HCT116 (cell line): ENCODE data around the gene MAMSTR.

Source experiments
- CEBPB ChIP-seq: IDR thresholded peaks from 2 replicates; pipeline ENCODE4 v1.6.1; 2012; ENCODE audit warnings: low read depth
- CTCF ChIP-seq, 3 experiments: fragments of 200-600 bp in 1 of 3; sonication (generic) in 1 of 3; IDR thresholded peaks in 2 of 3; conservative IDR thresholded peaks in 1 of 3; 2 replicates each; pipeline ENCODE4 v1.5.1; 2012 to 2017; ENCODE audit warnings: low read depth in 2 of 3, low read length in 2 of 3, antibody characterized with exemption in 1 of 3, borderline replicate concordance in 1 of 3, control low read depth in 1 of 3, mild to moderate bottlenecking in 1 of 3, mixed read lengths in 1 of 3, mixed run types in 1 of 3, moderate library complexity in 1 of 3; ENCODE audit not compliant: insufficient read depth in 1 of 3
- ELF1 ChIP-seq: IDR thresholded peaks from 2 replicates; pipeline ENCODE4 v1.6.1; 2012; ENCODE audit warnings: low read depth, borderline replicate concordance
- EZH2 ChIP-seq: fragments of 200-600 bp; sonication (generic); IDR thresholded peaks from 2 replicates; pipeline ENCODE4 v1.6.1; 2017; ENCODE audit warnings: antibody characterized with exemption, mixed run types
- EZH2phosphoT487 ChIP-seq: fragments of 200-600 bp; IDR thresholded peaks from 2 replicates; pipeline ENCODE4 v1.6.1; 2018; ENCODE audit warnings: antibody characterized with exemption, borderline replicate concordance
- JUND ChIP-seq: IDR thresholded peaks from 2 replicates; pipeline ENCODE4 v1.6.1; 2012
- MAX ChIP-seq: IDR thresholded peaks from 2 replicates; pipeline ENCODE4 v1.6.1; 2012
- POLR2AphosphoS5 ChIP-seq: IDR thresholded peaks from 2 replicates; pipeline ENCODE4 v1.6.1; 2011; ENCODE audit warnings: mild to moderate bottlenecking, low read depth, low read length, moderate library complexity
- RAD21 ChIP-seq: IDR thresholded peaks from 2 replicates; pipeline ENCODE4 v1.6.1; 2012; ENCODE audit warnings: low read depth, mild to moderate bottlenecking
- ZNF274 ChIP-seq: fragments of 200-500 bp; sonication (Bioruptor generic); IDR thresholded peaks from 2 replicates; pipeline ENCODE4 v1.6.1; 2014; ENCODE audit warnings: mild to moderate bottlenecking, low read depth, low read length, inconsistent platforms

GRCh38 chr19:48750771-48751504 lies 31.4 kb upstream of the MAMSTR start:
- no peak for TF ChIP-seq RAD21
- no peak for TF ChIP-seq CTCF (IDR thresholded peaks at IDR 0.05 in 2 of 3, conservative IDR thresholded peaks at IDR 0.05 in 1 of 3; ENCODE audit: borderline replicate concordance in 1 of 3, insufficient read depth in 1 of 3, low read depth in 2 of 3, low read length in 2 of 3)
- no peak for TF ChIP-seq EZH2phosphoT487
- TF ChIP-seq JUND, result no peak
- no peak for TF ChIP-seq POLR2AphosphoS5
- TF ChIP-seq MAX, result no peak
- no peak for TF ChIP-seq CEBPB
- no peak for TF ChIP-seq ZNF274
- no peak for TF ChIP-seq EZH2
- no peak for TF ChIP-seq ELF1
